HepG2 (cell line): ENCODE data around the gene SYTL2. TPM values are rescaled to one million over a fixed set of nuclear protein-coding genes. Genes with fewer than 3 reads are reported as not detected.
A peak's percentile ranks its signal among the peaks of the same experiment; 100 is the strongest.

Experiments used
- ARID4A ChIP-seq: sonication (generic); formaldehyde crosslinking; IDR thresholded peaks from 2 replicates; pipeline ENCODE4 v1.5.0; 2020; ENCODE audit warnings: mild to moderate bottlenecking, missing genetic modification reagents, borderline replicate concordance
- DNMT1 ChIP-seq: sonication (generic); formaldehyde crosslinking; IDR thresholded peaks from 2 replicates; pipeline ENCODE4 v1.5.1; 2020; ENCODE audit warnings: mild to moderate bottlenecking, missing genetic modification reagents
- FOXP1 ChIP-seq, 2 experiments: fragments of 450-650 bp in 1 of 2; IDR thresholded peaks; 2 replicates each; pipeline ENCODE4 v1.6.1; 2017 to 2018; ENCODE audit warnings: antibody characterized with exemption in 1 of 2
- GABPB1 ChIP-seq: IDR thresholded peaks from 2 replicates; pipeline ENCODE4 v1.6.1; 2016; ENCODE audit warnings: mild to moderate bottlenecking, missing genetic modification reagents, moderate library complexity, missing compliant biosample characterization
- KLF16 ChIP-seq, 2 experiments: sonication (generic) in 1 of 2; formaldehyde crosslinking in 1 of 2; IDR thresholded peaks; 2 replicates each; pipeline versions ENCODE4 v1.6.1 to v1.8.0; 2016 to 2023; ENCODE audit warnings: missing genetic modification reagents in 2 of 2, missing compliant biosample characterization in 1 of 2
- MEF2D ChIP-seq: sonication (generic); formaldehyde crosslinking; IDR thresholded peaks from 2 replicates; pipeline ENCODE4 v1.5.1; 2020; ENCODE audit warnings: mild to moderate bottlenecking, missing genetic modification reagents
- RFX1 ChIP-seq: fragments of 450-650 bp; IDR thresholded peaks from 2 replicates; pipeline ENCODE4 v1.6.1; 2017
- RXRA ChIP-seq: sonication (generic); formaldehyde crosslinking; IDR thresholded peaks from 2 replicates; pipeline ENCODE4 v1.5.1; 2020; ENCODE audit warnings: missing genetic modification reagents
- SALL1 ChIP-seq: sonication (generic); formaldehyde crosslinking; IDR thresholded peaks from 2 replicates; pipeline ENCODE4 v1.8.0; 2022; ENCODE audit warnings: mild to moderate bottlenecking, missing genetic modification reagents
- SAP130 ChIP-seq: IDR thresholded peaks from 2 replicates; pipeline ENCODE4 v1.6.1; 2016; ENCODE audit warnings: low read depth
- TRAFD1 ChIP-seq: sonication (generic); formaldehyde crosslinking; IDR thresholded peaks from 2 replicates; pipeline ENCODE4 v1.5.1; 2020; ENCODE audit warnings: missing genetic modification reagents, mild to moderate bottlenecking, borderline replicate concordance
- XRCC5 ChIP-seq: fragments of 200-400 bp; formaldehyde crosslinking; optimal IDR thresholded peaks from 2 replicates; pipeline ENCODE3; 2017; ENCODE audit warnings: mild to moderate bottlenecking, low read length
- ZFP91 ChIP-seq: sonication (generic); formaldehyde crosslinking; IDR thresholded peaks from 2 replicates; pipeline ENCODE4 v1.9.0; 2022; ENCODE audit warnings: missing genetic modification reagents, mild to moderate bottlenecking, borderline replicate concordance
- ZNF12 ChIP-seq: sonication (generic); formaldehyde crosslinking; IDR thresholded peaks from 2 replicates; pipeline ENCODE4 v1.5.0; 2020; ENCODE audit warnings: missing genetic modification reagents
- ZNF263 ChIP-seq: sonication (generic); formaldehyde crosslinking; IDR thresholded peaks from 2 replicates; pipeline ENCODE4 v1.4.0; 2020; ENCODE audit warnings: missing genetic modification reagents
- ZNF292 ChIP-seq: sonication (generic); formaldehyde crosslinking; IDR thresholded peaks from 2 replicates; pipeline ENCODE4 v1.8.1; 2022; ENCODE audit warnings: mild to moderate bottlenecking, low read depth, missing genetic modification reagents, borderline replicate concordance
- ZNF30 ChIP-seq: sonication (generic); formaldehyde crosslinking; IDR thresholded peaks from 2 replicates; pipeline ENCODE4 v1.5.0; 2020; ENCODE audit warnings: mild to moderate bottlenecking, missing genetic modification reagents
- ZNF354B ChIP-seq: sonication (generic); formaldehyde crosslinking; IDR thresholded peaks from 2 replicates; pipeline ENCODE4 v1.8.0; 2022; ENCODE audit warnings: mild to moderate bottlenecking, missing genetic modification reagents
- ZNF564 ChIP-seq: sonication (generic); formaldehyde crosslinking; IDR thresholded peaks from 2 replicates; pipeline ENCODE4 v1.8.1; 2023; ENCODE audit warnings: mild to moderate bottlenecking, missing genetic modification reagents
- ZNF709 ChIP-seq: sonication (generic); formaldehyde crosslinking; IDR thresholded peaks from 2 replicates; pipeline ENCODE4 v1.5.0; 2020; ENCODE audit warnings: mild to moderate bottlenecking, missing genetic modification reagents
- ZNF737 ChIP-seq: sonication (generic); formaldehyde crosslinking; IDR thresholded peaks from 2 replicates; pipeline ENCODE4 v1.5.0; 2020; ENCODE audit warnings: missing genetic modification reagents, mild to moderate bottlenecking, borderline replicate concordance
- ZNF775 ChIP-seq: sonication (generic); formaldehyde crosslinking; IDR thresholded peaks from 2 replicates; pipeline ENCODE4 v1.4.0; 2020; ENCODE audit warnings: missing genetic modification reagents, mild to moderate bottlenecking, moderate library complexity, borderline replicate concordance
- polyA plus RNA-seq, 8 experiments: library from polyadenylated mRNA; depleted of rRNA in 3 of 8; stranded (reverse) in 7 of 8; unstranded in 1 of 8; fragments of >200 nt; fragmentation: Illumina TruSeq in 4 of 8; extraction: Trizol in 4 of 8; gene quantifications; 2 replicates each; pipeline versions ENCODE4 v1.2.1 to v1.2.3, GENCODE V29; 2011 to 2016; ENCODE audit warnings: low read depth in 4 of 8, missing spikeins in 1 of 8, mixed read lengths in 1 of 8; ENCODE audit not compliant: insufficient read depth in 1 of 8
- total RNA-seq, 5 experiments: library from RNA; depleted of rRNA; stranded (reverse); fragments of >200 nt; fragmentation: Illumina TruSeq; extraction: Trizol; gene quantifications; 2 replicates each; pipeline ENCODE4 v1.2.3, GENCODE V29; 2016; ENCODE audit warnings: low read depth in 1 of 5

SYTL2 gene
- total and polyA plus RNA-seq, 2 of the 13 experiments (the other 11 are each of a cell fraction or from before 2014, with no cell fraction given): 0.77 to 0.90 TPM

GRCh38 chr11:85685125-85685819 is 125.7 kb downstream of the SYTL2 start (continued):
- peak; percentile 4; the same call in 1 of the 2 replicates for TF ChIP-seq ARID4A (CRISPR knock-in tag)
- 0 out of 2 replicates have a peak, but pooled peaks have one; percentile 7 for TF ChIP-seq TRAFD1
- no peak for TF ChIP-seq ZNF775 (CRISPR knock-in tag)
- 0 out of 2 replicates have a peak, but pooled peaks have one; percentile 16 for TF ChIP-seq SAP130
- TF ChIP-seq ZNF354B (CRISPR knock-in tag): no peak
- peak; percentile 10; the same call in 1 of the 2 replicates for TF ChIP-seq ZNF737 (CRISPR knock-in tag)
- peak; percentile 29; the same call in 1 of the 2 replicates for TF ChIP-seq GABPB1 (CRISPR knock-in tag)
- TF ChIP-seq RXRA (CRISPR knock-in tag): no peak
- TF ChIP-seq RFX1: no peak
- peak; percentile 47; the same call in 1 of the 2 replicates for TF ChIP-seq ZFP91
- 0 out of 2 replicates have a peak, but pooled peaks have one; percentile 29 for TF ChIP-seq DNMT1 (CRISPR knock-in tag)
- TF ChIP-seq ZNF709 (CRISPR knock-in tag): 0 out of 2 replicates have a peak, but pooled peaks have one; percentile 42
- peak; percentile 18; the same call in 1 of the 2 replicates for TF ChIP-seq SALL1 (CRISPR knock-in tag)
- no peak for TF ChIP-seq ZNF30 (CRISPR knock-in tag)
- no peak for TF ChIP-seq ZNF12 (CRISPR knock-in tag)
- no peak for TF ChIP-seq ZNF263 (CRISPR knock-in tag)
- TF ChIP-seq MEF2D: no peak
- TF ChIP-seq ZNF564: 0 out of 2 replicates have a peak, but pooled peaks have one; percentile 45
- TF ChIP-seq XRCC5: peak; percentile 28
- no peak for TF ChIP-seq FOXP1 (IDR thresholded peaks at IDR 0.05)
- no peak for TF ChIP-seq FOXP1 (CRISPR knock-in tag; IDR thresholded peaks at IDR 0.05)
- TF ChIP-seq KLF16 (CRISPR knock-in tag; IDR thresholded peaks at IDR 0.05): no peak
- peak; percentile 90 for TF ChIP-seq ZNF292 (CRISPR knock-in tag)
